RWPE1 (cell line): ENCODE measurements around the gene ZGPAT.

Experiments
- CTCF ChIA-PET: fragments of 350-600 bp; sonication (Branson Sonifier 250); formaldehyde crosslinking; extraction: SDS; loops from one replicate; lab custom pipeline; 2021; lab: Yijun Ruan, JAX
- POLR2A ChIA-PET: fragments of 400-600 bp; formaldehyde crosslinking; extraction: SDS; loops from one replicate; lab custom pipeline; 2020; ENCODE audit warnings: antibody characterized with exemption; ENCODE audit not compliant: low non-redundant PET; lab: Yijun Ruan, JAX
- DNase-seq: peaks from one replicate; pipeline ENCODE4 v3.0.0; 2012; ENCODE audit warnings: low spot score
- H3K27ac ChIP-seq: fragments of 450-650 bp; 2 replicates; pipeline ENCODE4 v1.5.1; 2017
- CTCF ChIP-seq: fragments of 450-650 bp; conservative IDR thresholded peaks from 2 replicates; pipeline ENCODE4 v1.5.1; 2017; ENCODE audit warnings: low read depth, mild to moderate bottlenecking

The ZGPAT gene

GRCh38 chr20:63695424-63696305 lies 12.2 kb upstream of the ZGPAT start:
- DNase-seq: no peak
- ChIA-PET POLR2A (interaction anchor here (0.9 kb wide), 1 partner anchor 12 kb away, joined by 4 read pairs; no protein-coding TSS in a partner anchor), CTCF (interaction anchor here (0.6 to 1.8 kb wide), 2 partner anchors 10 to 61 kb away, joined by 3 to 7 read pairs; no protein-coding TSS in a partner anchor)
- no peak for TF ChIP-seq CTCF
- peak overlapping the region; percentile 97 for H3K27ac ChIP-seq

- CTCF ChIA-PET: interaction anchor here (0.6 to 1.8 kb wide), 2 partner anchors 10 to 62 kb away, joined by 3 to 7 read pairs; no protein-coding TSS in a partner anchor
- POLR2A ChIA-PET: interaction anchor here (0.9 to 1.0 kb wide), 2 partner anchors 11 to 54 kb away, joined by 4 read pairs; no protein-coding TSS in a partner anchor
- TF ChIP-seq CTCF: no peak
- DNase-seq: peak; percentile 95
- peak overlapping the region; percentile 97 for H3K27ac ChIP-seq
Measured at GRCh38 chr20:63696306-63696627, 11.6 kb upstream of the ZGPAT start.

GRCh38 chr20:63696628-63697356 lies 11.0 kb upstream of the ZGPAT start, which contains the start of gene TNFRSF6B:
Gene TNFRSF6B (plus strand): TSS chr20:63696652. CDS start chr20:63696768, 116 bp downstream.
- CTCF ChIA-PET: interaction anchor here (0.6 to 1.8 kb wide), 3 partner anchors 9 to 159 kb away, joined by 3 to 7 read pairs (median 7); partner anchors contain the start of gene PTK6
- peak within 1 kb of the TSS; percentile 97 for H3K27ac ChIP-seq
- POLR2A ChIA-PET: interaction anchor here (0.6 to 1.0 kb wide), 3 partner anchors 10 to 175 kb away, joined by 3 to 4 read pairs (median 4); no protein-coding TSS in a partner anchor
- DNase-seq: no peak
- peak; percentile 10; the same call in 1 of the 2 replicates for TF ChIP-seq CTCF

GRCh38 chr20:63697357-63697867 lies 10.4 kb upstream of the ZGPAT start:
- POLR2A ChIA-PET: interaction anchor here (0.6 to 1.0 kb wide), 2 partner anchors 55 to 176 kb away, joined by 3 to 4 read pairs; no protein-coding TSS in a partner anchor
- CTCF ChIA-PET: interaction anchor here (0.6 to 1.8 kb wide), 3 partner anchors 8 to 190 kb away, joined by 3 to 7 read pairs (median 7); partner anchors contain the start of gene PTK6
- H3K27ac ChIP-seq: peak overlapping the region; percentile 97
- no peak; the same call in 1 of the 2 replicates for TF ChIP-seq CTCF
- DNase-seq: peak; percentile 55

GRCh38 chr20:63697868-63698545 lies 9.8 kb upstream of the ZGPAT start:
- POLR2A ChIA-PET: interaction anchor here (0.5 to 0.8 kb wide), 2 partner anchors 11 to 40 kb away, joined by 3 read pairs; partner anchors contain the start of gene RTEL1
- H3K27ac ChIP-seq: peak overlapping the region; percentile 97
- CTCF ChIA-PET: interaction anchor here (0.6 to 1.4 kb wide), 4 partner anchors 56 to 191 kb away, joined by 3 to 7 read pairs (median 3); partner anchors contain the start of gene PTK6
- DNase-seq: no peak
- TF ChIP-seq CTCF: no peak
